ENCODE results near the gene LRRC52.
"Not testable (repeated sequence)": the region's sequence is repeated elsewhere in the genome, so short reads cannot be mapped to it uniquely, and the experiment has no call there.

LRRC52 gene

GRCh38 chr1:165581926-165582325, 38.1 kb downstream of the LRRC52 start:
- no peak for DNase-seq (ENCODE audit: low spot score)

DNA sequence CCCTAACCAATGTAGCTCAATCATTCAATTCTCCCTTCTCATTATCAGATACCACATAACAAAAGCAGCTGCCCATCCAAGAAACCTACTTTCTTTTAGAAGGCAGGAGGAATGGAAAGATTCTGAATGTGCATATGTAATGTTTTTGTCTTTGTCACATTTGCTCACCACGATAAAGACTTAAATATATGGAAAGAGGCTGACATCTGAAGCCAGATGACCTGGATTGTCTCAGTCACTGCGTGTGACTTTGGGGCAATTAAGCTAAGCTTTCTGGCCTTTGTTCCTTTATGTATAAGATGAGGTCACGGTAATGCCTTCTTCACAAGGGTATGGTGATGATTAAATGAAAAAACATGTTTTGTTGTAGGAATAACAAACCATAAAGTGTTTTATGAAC, 42.6 kb downstream of the LRRC52 start:
- DNase-seq (ENCODE audit: low spot score): no peak

DNA sequence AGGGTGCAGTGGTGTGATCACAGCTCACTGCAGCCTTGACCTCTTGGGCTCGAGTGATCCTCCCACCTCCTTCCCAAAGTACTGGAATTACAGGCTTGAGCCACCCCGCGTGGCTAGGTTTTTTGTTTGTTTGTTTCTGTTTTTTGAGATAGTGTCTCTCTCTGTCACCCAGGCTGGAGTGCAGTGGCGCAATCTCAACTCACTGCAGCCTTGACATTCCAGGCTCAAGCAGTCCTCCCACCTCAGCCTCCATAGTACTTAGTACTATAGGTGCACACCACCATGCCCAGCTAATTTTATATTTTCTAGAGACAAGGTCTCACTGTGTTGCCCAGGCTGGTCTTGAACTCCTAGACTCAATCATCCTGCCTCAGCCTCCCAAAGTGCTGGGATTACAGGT, 47.6 kb downstream of the LRRC52 start:
- DNase-seq (ENCODE audit: low spot score): not testable (repeated sequence)

- peak; percentile 76 for DNase-seq (ENCODE audit: low spot score)
Observed at GRCh38 chr1:165592945-165593823, 49.4 kb downstream of the LRRC52 start.

GRCh38 chr1:165595246-165595938, 51.6 kb downstream of the LRRC52 start:
- no peak for DNase-seq (ENCODE audit: low spot score)

DNA sequence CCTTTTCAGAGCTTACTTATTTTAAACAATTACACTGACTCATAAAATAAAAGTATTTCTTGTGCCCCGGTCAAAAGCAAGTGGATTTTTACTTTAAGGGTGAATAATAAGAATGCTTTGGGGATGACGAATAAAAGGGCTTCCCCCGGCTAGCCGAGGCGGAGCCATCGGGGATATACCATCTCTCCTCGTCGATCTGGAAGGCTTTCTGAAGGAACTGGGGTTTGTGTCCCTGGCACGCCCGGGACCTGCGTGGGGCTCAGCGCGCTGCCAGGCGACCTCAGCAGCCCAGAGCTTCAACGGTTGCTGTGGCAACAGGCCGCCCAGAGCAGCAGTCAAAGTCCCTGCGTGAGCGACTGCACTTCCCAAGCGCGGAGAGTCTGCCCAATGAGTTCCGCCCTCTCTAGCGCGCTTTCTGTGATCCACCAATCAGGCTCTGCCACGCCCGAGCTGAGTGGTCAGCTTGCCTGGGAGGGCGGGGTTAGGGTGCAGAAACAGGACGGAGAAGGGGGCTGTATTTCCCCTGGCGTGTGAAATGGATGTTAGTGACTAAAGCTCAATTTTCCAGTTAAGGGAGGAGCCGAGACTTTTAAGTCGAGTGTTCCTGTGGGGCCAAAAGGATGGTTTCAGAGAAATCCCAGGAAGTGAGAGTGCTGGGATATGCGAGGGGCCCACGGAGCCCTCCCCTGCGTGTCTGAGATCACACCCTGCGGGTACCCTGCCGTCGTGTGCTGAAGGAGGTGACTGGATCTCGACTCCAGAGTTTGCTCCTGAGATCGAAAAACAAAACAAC, 54.3 kb downstream of the LRRC52 start:
- peak; percentile 95 for DNase-seq (ENCODE audit: low spot score)

- DNase-seq (ENCODE audit: low spot score): no peak
Observed at GRCh38 chr1:165598676-165599059, 54.9 kb downstream of the LRRC52 start.

- DNase-seq (ENCODE audit: low spot score): peak; percentile 51
Observed at GRCh38 chr1:165600793-165601192, 57.0 kb downstream of the LRRC52 start.

DNA sequence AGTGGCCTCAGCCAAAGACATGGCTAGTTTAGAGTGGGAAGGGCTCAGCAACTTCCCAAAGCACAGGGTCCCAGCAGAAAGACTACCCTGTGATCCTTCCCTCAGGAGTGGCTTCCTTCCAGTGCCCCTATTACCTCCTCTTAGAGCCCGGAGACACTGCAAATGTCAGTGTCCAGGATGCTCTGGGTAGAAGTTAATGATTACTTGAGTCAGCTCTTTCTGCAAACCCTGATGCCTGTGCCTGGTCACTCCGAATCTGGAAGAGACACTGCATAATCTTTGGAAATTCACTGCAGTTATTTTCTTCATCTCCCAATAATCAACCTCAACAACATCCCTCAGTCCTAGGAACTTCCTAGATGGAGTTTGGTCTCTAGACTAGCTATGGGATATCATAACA, 60.0 kb downstream of the LRRC52 start:
- no peak for DNase-seq (ENCODE audit: low spot score)

DNA sequence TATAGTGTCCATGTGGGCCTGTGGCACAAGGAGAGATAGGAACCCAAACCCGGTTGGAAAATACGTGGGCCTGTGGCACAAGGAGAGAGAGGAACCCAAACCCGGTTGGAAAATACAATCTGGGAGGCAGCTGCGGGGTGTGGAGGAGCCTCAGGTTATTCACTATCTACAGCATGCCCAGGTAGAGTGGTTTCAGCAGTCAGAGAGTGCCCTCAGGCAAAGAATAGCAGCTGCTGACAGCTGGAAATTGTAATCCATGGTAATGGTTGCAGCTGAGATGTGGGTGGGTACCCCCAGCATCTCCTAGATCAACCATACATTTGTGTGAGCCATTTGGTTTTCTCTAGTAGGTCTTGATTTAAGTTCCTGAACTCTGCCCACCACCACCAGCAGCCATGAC, 61.4 kb downstream of the LRRC52 start:
- no peak for DNase-seq (ENCODE audit: low spot score)

GRCh38 chr1:165606676-165607075, 62.9 kb downstream of the LRRC52 start:
- DNase-seq (ENCODE audit: low spot score): not testable (repeated sequence)

- no peak for DNase-seq (ENCODE audit: low spot score)
Observed at GRCh38 chr1:165610866-165611265, 67.1 kb downstream of the LRRC52 start.

- no peak for DNase-seq (ENCODE audit: low spot score)
Observed at GRCh38 chr1:165612062-165612461, 68.3 kb downstream of the LRRC52 start.
